SK-N-SH (cell line): ENCODE data around the gene TRIM65.

Source experiments
- EZH2phosphoT487 ChIP-seq: fragments of 200-600 bp; sonication (generic); IDR thresholded peaks from 2 replicates; pipeline ENCODE4 v1.6.1; 2017; ENCODE audit warnings: low read depth, mixed run types, mild to moderate bottlenecking, antibody characterized with exemption, moderate library complexity, borderline replicate concordance
- FOXJ3 ChIP-seq: sonication (generic); formaldehyde crosslinking; IDR thresholded peaks from 2 replicates; pipeline ENCODE4 v1.5.1; 2020; ENCODE audit warnings: mild to moderate bottlenecking, missing genetic modification reagents
- GABPA ChIP-seq: IDR thresholded peaks from 2 replicates; pipeline ENCODE4 v1.4.0; 2012; ENCODE audit warnings: low read depth, mild to moderate bottlenecking
- TCF12 ChIP-seq: IDR thresholded peaks from 2 replicates; pipeline ENCODE4 v1.4.0; 2012
- TF ChIP-seq, protein P1 (sequence below): fragments of 200-600 bp; sonication (generic); IDR thresholded peaks from 2 replicates; pipeline ENCODE4 v1.6.1; 2017; ENCODE audit warnings: antibody characterized with exemption, mild to moderate bottlenecking, moderate library complexity

DNA sequence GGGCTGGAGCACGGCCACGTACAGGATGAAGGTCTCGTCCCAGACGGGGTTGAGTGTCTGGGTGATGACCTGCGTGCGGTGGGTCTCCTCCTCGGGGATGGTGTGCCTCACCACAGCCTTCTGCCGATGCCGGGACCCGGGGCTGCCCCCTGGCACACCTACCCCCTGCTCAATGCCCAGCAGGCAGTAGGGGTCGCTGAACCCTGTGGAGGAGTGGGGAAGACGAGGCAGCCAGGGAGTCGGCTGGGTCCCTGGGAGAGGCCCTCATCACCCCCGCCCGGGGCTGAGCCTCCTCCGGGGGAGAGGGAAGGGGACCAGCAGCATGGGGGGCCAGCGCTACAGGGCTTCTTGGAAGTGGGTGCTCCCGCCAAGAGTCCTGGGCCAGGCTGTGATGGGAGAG lies 54.3 kb downstream of the TRIM65 start:
- TF ChIP-seq, protein P1, sequence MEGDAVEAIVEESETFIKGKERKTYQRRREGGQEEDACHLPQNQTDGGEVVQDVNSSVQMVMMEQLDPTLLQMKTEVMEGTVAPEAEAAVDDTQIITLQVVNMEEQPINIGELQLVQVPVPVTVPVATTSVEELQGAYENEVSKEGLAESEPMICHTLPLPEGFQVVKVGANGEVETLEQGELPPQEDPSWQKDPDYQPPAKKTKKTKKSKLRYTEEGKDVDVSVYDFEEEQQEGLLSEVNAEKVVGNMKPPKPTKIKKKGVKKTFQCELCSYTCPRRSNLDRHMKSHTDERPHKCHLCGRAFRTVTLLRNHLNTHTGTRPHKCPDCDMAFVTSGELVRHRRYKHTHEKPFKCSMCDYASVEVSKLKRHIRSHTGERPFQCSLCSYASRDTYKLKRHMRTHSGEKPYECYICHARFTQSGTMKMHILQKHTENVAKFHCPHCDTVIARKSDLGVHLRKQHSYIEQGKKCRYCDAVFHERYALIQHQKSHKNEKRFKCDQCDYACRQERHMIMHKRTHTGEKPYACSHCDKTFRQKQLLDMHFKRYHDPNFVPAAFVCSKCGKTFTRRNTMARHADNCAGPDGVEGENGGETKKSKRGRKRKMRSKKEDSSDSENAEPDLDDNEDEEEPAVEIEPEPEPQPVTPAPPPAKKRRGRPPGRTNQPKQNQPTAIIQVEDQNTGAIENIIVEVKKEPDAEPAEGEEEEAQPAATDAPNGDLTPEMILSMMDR: no peak
- TF ChIP-seq TCF12: no peak
- no peak for TF ChIP-seq EZH2phosphoT487
- TF ChIP-seq GABPA: no peak
- no peak for TF ChIP-seq FOXJ3
